C4-2B (cell line): ENCODE data around the gene KNDC1.

Source experiments
- H3K27ac ChIP-seq: fragments of 450-650 bp; 2 replicates; pipeline ENCODE4 v1.5.1; 2017
- CTCF ChIP-seq: fragments of 450-650 bp; conservative IDR thresholded peaks from 2 replicates; pipeline ENCODE4 v1.5.1; 2017; ENCODE audit warnings: mild to moderate bottlenecking
- ZFX ChIP-seq: fragments of 450-650 bp; IDR thresholded peaks from 2 replicates; pipeline ENCODE4 v1.6.1; 2017

Gene KNDC1

GRCh38 chr10:133275684-133276092, 115.7 kb downstream of the KNDC1 start:
- TF ChIP-seq ZFX (no peak), CTCF (no peak)

More at GRCh38 chr10:133275684-133276092, 115.7 kb downstream of the KNDC1 start:
- H3K27ac ChIP-seq, result no peak overlapping the region
